Activated CD4-positive, alpha-beta memory T cell treated with anti-CD3 and anti-CD28 coated beads for 36 hours (primary cell): ENCODE data around the gene STK32A. TPM values are rescaled to one million over a fixed set of nuclear protein-coding genes. Genes with fewer than 3 reads are reported as not detected.
"Not testable (repeated sequence)": the region's sequence is repeated elsewhere in the genome, so short reads cannot be mapped to it uniquely, and the experiment has no call there.

ENCODE experiments used
- CTCF ChIA-PET: fragments of 350-600 bp; sonication (Branson Sonifier 250); formaldehyde crosslinking; loops from one replicate; lab custom pipeline; 2021; ENCODE audit warnings: antibody characterized with exemption, inconsistent platforms; lab: Charles Lee
- POLR2A ChIA-PET: fragments of 350-600 bp; sonication (Branson Sonifier 250); formaldehyde crosslinking; loops from one replicate; lab custom pipeline; 2021; ENCODE audit warnings: antibody characterized with exemption; lab: Charles Lee
- DNase-seq: peaks from one replicate; pipeline ENCODE4 v3.0.0-alpha.2; 2020
- H3K27ac Mint-ChIP-seq: one replicate; pipeline ENCODE4 v1.8.0; 2021; ENCODE audit warnings: mixed read lengths
- H3K27me3 Mint-ChIP-seq: one replicate; pipeline ENCODE4 v1.8.0; 2021; ENCODE audit warnings: mixed read lengths
- H3K36me3 Mint-ChIP-seq: one replicate; pipeline ENCODE4 v1.8.0; 2021; ENCODE audit warnings: mixed read lengths
- H3K4me1 Mint-ChIP-seq: one replicate; pipeline ENCODE4 v1.8.0; 2021; ENCODE audit warnings: low read depth, mixed read lengths
- H3K4me3 Mint-ChIP-seq: one replicate; pipeline ENCODE4 v1.8.0; 2021; ENCODE audit warnings: mild to moderate bottlenecking, mixed read lengths
- H3K9me3 Mint-ChIP-seq: one replicate; pipeline ENCODE4 v1.8.0; 2021; ENCODE audit warnings: mixed read lengths
- intact Hi-C: fragments of 100-400 bp; cut with micrococcal nuclease; formaldehyde crosslinking; loops from one replicate; pipeline ENCODE4 v1.15.1; 2023
- total RNA-seq, 2 experiments: library from RNA; stranded (reverse); gene quantifications; one replicate each; pipeline ENCODE4 v1.2.3, GENCODE V29; 2021

STK32A gene
- total RNA-seq, 2 experiments from 2014 or later, result not detected

- intact Hi-C loops, result loop anchor here (5.0 kb wide), 1 partner anchor 354 kb away; no protein-coding TSS in a partner anchor
- POLR2A ChIA-PET, result no interaction called here
- no peak overlapping the region for H3K27ac Mint-ChIP-seq
These were observed 11.5 kb upstream of the STK32A start for GRCh38 chr5:147223343-147223742.

GRCh38 chr5:147223948-147224791 is 10.7 kb upstream of the STK32A start:
- H3K9me3 Mint-ChIP-seq, result peaks cover 4% of the 10 kb centered on the region
- intact Hi-C loops, result loop anchor here (5.0 kb wide), 1 partner anchor 353 kb away; no protein-coding TSS in a partner anchor
- CTCF ChIA-PET, result interaction anchor here (0.8 to 0.9 kb wide), 2 partner anchors 35 to 145 kb away, joined by 3 to 4 read pairs; no protein-coding TSS in a partner anchor

More at GRCh38 chr5:147223343-147223742, 11.5 kb upstream of the STK32A start:
- Mint-ChIP-seq H3K27me3 (no peaks in the 10 kb centered on the region), H3K36me3 (no peaks in the 10 kb centered on the region), H3K4me1 (peaks cover 4% of the 10 kb centered on the region), H3K9me3 (peaks cover 4% of the 10 kb centered on the region), H3K4me3 (no peak overlapping the region)
- CTCF ChIA-PET, result interaction anchor here (0.8 kb wide), 1 partner anchor 35 kb away, joined by 4 read pairs; no protein-coding TSS in a partner anchor
- DNase-seq, result no peak

DNA sequence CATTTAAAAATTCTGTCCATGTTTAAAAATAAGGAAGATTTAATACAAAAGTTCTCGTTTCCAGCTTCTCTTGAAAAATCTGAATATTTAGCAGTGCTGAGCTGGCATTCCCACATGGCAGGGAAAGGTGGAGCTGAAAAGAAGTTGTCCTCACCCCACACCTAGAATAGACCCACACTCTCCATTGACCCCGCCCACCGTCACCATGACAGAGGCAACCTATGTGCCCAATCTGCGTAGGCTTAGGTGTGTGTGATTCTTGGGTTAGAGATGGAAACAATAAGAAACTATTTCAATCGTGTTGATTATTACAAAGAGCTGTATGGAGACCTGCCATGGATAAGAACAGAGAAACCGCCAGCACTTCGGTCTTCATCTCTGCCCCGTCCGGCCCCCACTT is 8.9 kb upstream of the STK32A start:
- Mint-ChIP-seq H3K27ac (no peak overlapping the region), H3K9me3 (no peaks in the 10 kb centered on the region), H3K27me3 (peaks cover 1% of the 10 kb centered on the region), H3K4me3 (no peak overlapping the region), H3K36me3 (no peaks in the 10 kb centered on the region), H3K4me1 (peaks cover 4% of the 10 kb centered on the region)
- no peak for DNase-seq
- CTCF ChIA-PET, result no interaction called here
- intact Hi-C loops, result no loop called here
- POLR2A ChIA-PET, result no interaction called here

More at GRCh38 chr5:147223948-147224791, 10.7 kb upstream of the STK32A start:
- H3K4me3 Mint-ChIP-seq, result no peak overlapping the region
- no peaks in the 10 kb centered on the region for H3K36me3 Mint-ChIP-seq
- H3K4me1 Mint-ChIP-seq, result peaks cover 4% of the 10 kb centered on the region
- DNase-seq, result no peak
- no peak overlapping the region for H3K27ac Mint-ChIP-seq
- POLR2A ChIA-PET, result no interaction called here
- H3K27me3 Mint-ChIP-seq, result no peaks in the 10 kb centered on the region

DNA sequence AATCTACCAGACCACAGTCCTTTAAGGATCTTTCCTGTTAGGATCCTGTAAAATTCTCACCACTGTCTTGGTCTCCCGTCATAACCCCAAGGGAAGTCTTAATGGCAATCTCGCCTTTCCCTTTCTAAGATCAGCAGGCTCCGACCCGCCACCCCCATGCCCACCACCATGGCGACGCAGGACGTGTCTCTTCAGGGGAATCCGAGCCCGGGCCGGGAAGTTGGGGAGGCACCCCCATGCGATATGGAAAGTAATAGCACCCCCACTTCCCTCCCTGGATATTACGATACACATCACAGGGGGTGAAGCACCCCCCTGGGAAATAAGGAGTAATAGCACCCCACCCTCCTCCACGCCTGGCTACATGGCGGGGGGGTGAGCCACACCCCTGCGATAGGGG is 8.3 kb upstream of the STK32A start:
- Mint-ChIP-seq H3K36me3 (no peaks in the 10 kb centered on the region), H3K4me3 (no peak overlapping the region), H3K4me1 (peaks cover 4% of the 10 kb centered on the region), H3K27ac (no peak overlapping the region), H3K27me3 (peaks cover 7% of the 10 kb centered on the region), H3K9me3 (no peaks in the 10 kb centered on the region)
- POLR2A ChIA-PET, result no interaction called here
- intact Hi-C loops, result no loop called here
- DNase-seq, result no peak
- CTCF ChIA-PET, result no interaction called here

GRCh38 chr5:147234239-147234824 is 494 bp upstream of the STK32A start:
- intact Hi-C loops, result no loop called here
- Mint-ChIP-seq H3K36me3 (no peaks in the 10 kb centered on the region), H3K4me3 (no peak overlapping the region), H3K27me3 (peaks cover 34% of the 10 kb centered on the region), H3K9me3 (no peaks in the 10 kb centered on the region), H3K4me1 (peaks cover 2% of the 10 kb centered on the region), H3K27ac (no peak overlapping the region)
- CTCF ChIA-PET, result no interaction called here
- no peak for DNase-seq
- POLR2A ChIA-PET, result no interaction called here

DNA sequence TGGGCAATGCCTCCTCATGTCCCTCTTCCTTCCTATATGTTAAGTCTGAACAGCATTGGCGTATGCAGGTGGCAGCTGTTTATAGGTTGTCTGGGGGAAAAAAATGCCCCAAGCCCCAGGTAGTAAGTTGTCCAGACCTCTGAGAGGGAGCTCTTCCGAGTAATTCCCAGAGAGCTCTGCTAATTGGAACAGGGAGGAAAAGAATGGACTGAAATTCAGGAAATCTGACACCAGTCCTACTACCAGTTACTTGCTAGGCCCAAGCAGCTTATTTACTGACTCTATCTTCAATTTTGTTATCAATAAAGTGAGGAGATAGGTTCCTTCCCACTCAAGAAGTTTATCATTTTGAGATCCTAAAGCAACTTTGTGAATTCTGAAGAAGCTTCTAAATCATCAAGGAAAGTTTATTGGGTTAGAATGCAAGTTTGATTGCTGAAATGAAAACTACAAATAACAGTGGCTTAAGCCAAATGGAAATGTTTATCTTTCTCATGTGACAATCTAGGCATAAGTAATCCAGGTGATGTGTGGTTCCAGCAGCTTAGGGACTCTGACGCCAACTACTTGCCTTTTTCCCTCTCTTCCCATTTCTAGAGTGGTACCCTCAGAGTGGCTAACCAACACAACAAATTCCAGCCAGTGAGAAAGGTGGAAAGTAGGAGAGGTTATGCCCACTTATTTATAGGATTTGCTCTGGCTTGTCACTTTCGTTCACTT is 5.6 kb downstream of the STK32A start:
- intact Hi-C loops, result no loop called here
- H3K27me3 Mint-ChIP-seq, result peaks cover 8% of the 10 kb centered on the region
- H3K36me3 Mint-ChIP-seq, result no peaks in the 10 kb centered on the region
- DNase-seq, result no peak
- H3K4me1 Mint-ChIP-seq, result no peaks in the 10 kb centered on the region
- no peak overlapping the region for H3K4me3 Mint-ChIP-seq
- no peaks in the 10 kb centered on the region for H3K9me3 Mint-ChIP-seq
- POLR2A ChIA-PET, result no interaction called here
- CTCF ChIA-PET, result interaction anchor here (2.1 kb wide), 1 partner anchor 52 kb away, joined by 8 read pairs; no protein-coding TSS in a partner anchor
- no peak overlapping the region for H3K27ac Mint-ChIP-seq

DNA sequence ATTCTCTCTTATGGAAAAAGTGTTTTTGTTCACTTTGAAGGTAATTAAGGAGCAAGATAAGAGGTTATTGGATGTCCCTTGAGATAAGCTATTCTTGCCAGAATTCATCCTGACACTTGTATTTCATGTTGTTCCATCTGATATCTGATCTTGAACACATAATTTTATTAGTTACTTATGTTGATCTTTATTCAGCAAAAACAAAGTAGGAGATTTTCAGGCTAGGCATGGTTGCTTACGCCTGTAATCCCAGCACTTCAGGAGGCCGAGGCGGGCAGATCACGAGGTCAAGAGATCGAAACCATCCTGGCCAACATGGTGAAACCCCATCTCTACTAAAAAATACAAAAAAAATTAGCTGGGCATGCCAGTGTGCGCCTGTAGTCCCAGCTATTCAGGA is 8.4 kb downstream of the STK32A start:
- H3K4me1 Mint-ChIP-seq, result not testable (repeated sequence)

GRCh38 chr5:147245381-147246165 is 10.7 kb downstream of the STK32A start:
- Mint-ChIP-seq H3K9me3 (peaks cover 2% of the 10 kb centered on the region), H3K4me1 (no peaks in the 10 kb centered on the region), H3K4me3 (no peak overlapping the region), H3K27me3 (no peaks in the 10 kb centered on the region), H3K27ac (no peak overlapping the region), H3K36me3 (no peaks in the 10 kb centered on the region)
- ChIA-PET POLR2A (no interaction called here), CTCF (interaction anchor here (0.7 kb wide), 1 partner anchor 91 kb away, joined by 3 read pairs; no protein-coding TSS in a partner anchor)
- intact Hi-C loops, result no loop called here
- no peak for DNase-seq

More for the DNA sequence above, 8.4 kb downstream of the STK32A start:
- CTCF ChIA-PET, H3K27me3 Mint-ChIP-seq, H3K36me3 Mint-ChIP-seq, H3K9me3 Mint-ChIP-seq, DNase-seq, H3K27ac Mint-ChIP-seq, intact Hi-C loops, POLR2A ChIA-PET, H3K4me3 Mint-ChIP-seq: not testable (repeated sequence)

DNA sequence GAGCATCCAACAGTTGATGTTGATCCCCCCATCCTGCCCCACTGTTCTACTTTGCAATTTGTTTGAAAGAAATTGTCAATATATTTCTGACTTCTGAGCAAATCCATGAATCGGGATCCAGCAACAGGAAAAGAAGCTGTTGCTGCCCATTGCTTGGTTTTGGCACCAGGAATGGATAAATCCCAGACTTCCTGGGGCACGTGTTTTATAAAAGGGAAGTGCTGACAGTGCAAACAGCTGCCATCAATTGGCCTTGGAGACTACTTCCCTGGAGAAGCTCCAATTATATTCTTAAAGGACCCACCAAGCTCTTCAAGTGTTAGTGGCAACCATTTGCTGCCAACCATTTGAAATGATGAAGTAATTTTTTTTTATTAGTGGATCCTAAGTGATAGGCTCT is 13.7 kb downstream of the STK32A start:
- POLR2A ChIA-PET, result no interaction called here
- no peak overlapping the region for H3K4me3 Mint-ChIP-seq
- DNase-seq, result no peak
- no peaks in the 10 kb centered on the region for H3K4me1 Mint-ChIP-seq
- peaks cover 5% of the 10 kb centered on the region for H3K9me3 Mint-ChIP-seq
- intact Hi-C loops, result no loop called here
- no peak overlapping the region for H3K27ac Mint-ChIP-seq
- H3K27me3 Mint-ChIP-seq, result no peaks in the 10 kb centered on the region
- CTCF ChIA-PET, result no interaction called here
- H3K36me3 Mint-ChIP-seq, result no peaks in the 10 kb centered on the region

DNA sequence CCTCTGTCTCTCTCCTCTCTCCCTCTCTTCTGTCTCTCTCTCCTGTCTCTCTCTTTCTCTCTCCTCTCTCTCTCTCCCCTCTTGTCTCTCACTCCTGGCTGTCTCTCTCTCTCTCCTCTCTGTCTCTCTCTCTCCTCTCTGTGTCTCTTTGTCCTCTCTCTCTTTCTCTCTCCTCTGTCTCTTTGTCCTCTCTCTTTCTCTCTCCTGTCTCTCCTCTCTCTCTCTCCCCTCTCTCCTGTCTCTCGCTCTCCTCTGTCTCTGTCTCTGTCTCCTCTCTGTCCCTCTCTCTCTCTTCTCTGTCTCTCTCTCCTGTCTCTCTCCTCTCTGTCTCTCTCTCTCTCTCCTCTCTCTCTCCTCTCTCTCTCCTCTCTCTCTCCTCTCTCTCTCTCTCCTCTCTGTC is 25.0 kb downstream of the STK32A start:
- H3K4me1 Mint-ChIP-seq, result no peaks in the 10 kb centered on the region
- no peak overlapping the region for H3K4me3 Mint-ChIP-seq
- ChIA-PET POLR2A (no interaction called here), CTCF (no interaction called here)
- H3K27ac Mint-ChIP-seq, result no peak overlapping the region
- no peak for DNase-seq
- H3K27me3 Mint-ChIP-seq, result peaks cover 3% of the 10 kb centered on the region
- intact Hi-C loops, result no loop called here
- no peaks in the 10 kb centered on the region for H3K36me3 Mint-ChIP-seq
- no peaks in the 10 kb centered on the region for H3K9me3 Mint-ChIP-seq

GRCh38 chr5:147267082-147267832 is 32.4 kb downstream of the STK32A start:
- Mint-ChIP-seq H3K4me3 (no peak overlapping the region), H3K27me3 (peaks cover 1% of the 10 kb centered on the region), H3K36me3 (no peaks in the 10 kb centered on the region)

More at GRCh38 chr5:147267082-147267832, 32.4 kb downstream of the STK32A start:
- Mint-ChIP-seq H3K4me1 (no peaks in the 10 kb centered on the region), H3K27ac (no peak overlapping the region), H3K9me3 (peaks cover 7% of the 10 kb centered on the region)
- DNase-seq, result no peak
- ChIA-PET POLR2A (no interaction called here), CTCF (no interaction called here)
- intact Hi-C loops, result no loop called here
